ENCODE data around the gene HES4. TPM values are rescaled to one million over a fixed set of nuclear protein-coding genes. Genes with fewer than 3 reads are reported as not detected.
"Not testable (repeated sequence)": the region's sequence is repeated elsewhere in the genome, so short reads cannot be mapped to it uniquely, and the experiment has no call there.

The HES4 gene
- total RNA-seq, 1 experiment from 2014 or later: 18.5 TPM

DNA sequence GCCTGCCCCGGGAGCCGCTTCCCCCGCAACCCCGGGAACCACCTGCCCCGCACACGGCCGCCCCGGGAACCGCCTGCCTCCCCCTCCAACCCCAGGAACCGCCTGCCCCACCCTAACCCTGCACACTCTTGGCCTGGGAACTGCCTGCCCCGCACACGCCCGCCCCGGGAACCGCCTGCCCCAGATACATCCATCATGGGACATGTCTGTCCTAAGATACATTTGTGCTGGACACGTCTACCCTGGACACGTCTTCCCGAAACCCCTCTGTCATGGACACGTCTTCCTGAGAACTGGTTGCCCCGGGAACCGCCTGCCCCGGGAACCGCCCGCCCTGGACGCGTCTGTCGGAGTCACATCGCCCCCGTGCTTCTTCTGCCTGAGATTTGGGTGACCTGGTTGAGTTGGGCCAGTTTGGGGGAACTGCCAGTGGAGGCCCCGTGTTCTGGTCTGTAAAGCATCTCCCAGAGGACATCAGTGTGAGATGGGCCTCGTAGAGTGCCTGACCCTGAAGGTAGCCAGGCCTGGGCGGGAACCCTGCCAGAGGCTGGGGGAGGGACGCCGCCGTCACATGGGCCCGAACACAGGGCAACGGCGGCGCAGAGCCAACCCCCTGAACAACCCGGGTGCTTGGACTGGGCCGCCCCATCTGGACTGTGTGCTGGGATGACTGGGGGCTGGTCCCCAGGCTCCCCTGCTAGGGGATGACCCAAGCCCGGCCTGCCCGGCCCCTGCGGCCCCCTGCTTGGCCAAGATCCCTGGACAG lies 21.6 kb downstream of the HES4 start:
- H3K27me3 ChIP-seq (replicated peaks; ENCODE audit: insufficient read depth, low read depth, low read length, poor library complexity): no peaks in the 10 kb centered on the region
- ChIA-PET CTCF (no interaction called here), POLR2A (ENCODE audit: low non-redundant PET) (no interaction called here)
- H3K27ac ChIP-seq (ENCODE audit: low read depth, low read length, poor library complexity, severe bottlenecking): no peak overlapping the region
- H3K4me1 ChIP-seq (ENCODE audit: insufficient read depth, low read length, poor library complexity, severe bottlenecking): peaks cover 8% of the 10 kb centered on the region
- no peak overlapping the region for H3K4me3 ChIP-seq (ENCODE audit: low read depth, low read length, poor library complexity, severe bottlenecking)
- intact Hi-C loops (cut with micrococcal nuclease; ENCODE audit: unreplicated experiment): loop anchor here (5.0 kb wide), 1 partner anchor 111 kb away; no protein-coding TSS in a partner anchor
- H3K36me3 ChIP-seq (ENCODE audit: insufficient read depth, low read length, poor library complexity, severe bottlenecking): no peaks in the 10 kb centered on the region
- no peak for DNase-seq (ENCODE audit: low spot score)
- TF ChIP-seq EZH2 (IDR thresholded peaks at IDR 0.05; ENCODE audit: borderline replicate concordance, low read depth, low read length, poor library complexity, severe bottlenecking): no peak
- TF ChIP-seq, protein P1, sequence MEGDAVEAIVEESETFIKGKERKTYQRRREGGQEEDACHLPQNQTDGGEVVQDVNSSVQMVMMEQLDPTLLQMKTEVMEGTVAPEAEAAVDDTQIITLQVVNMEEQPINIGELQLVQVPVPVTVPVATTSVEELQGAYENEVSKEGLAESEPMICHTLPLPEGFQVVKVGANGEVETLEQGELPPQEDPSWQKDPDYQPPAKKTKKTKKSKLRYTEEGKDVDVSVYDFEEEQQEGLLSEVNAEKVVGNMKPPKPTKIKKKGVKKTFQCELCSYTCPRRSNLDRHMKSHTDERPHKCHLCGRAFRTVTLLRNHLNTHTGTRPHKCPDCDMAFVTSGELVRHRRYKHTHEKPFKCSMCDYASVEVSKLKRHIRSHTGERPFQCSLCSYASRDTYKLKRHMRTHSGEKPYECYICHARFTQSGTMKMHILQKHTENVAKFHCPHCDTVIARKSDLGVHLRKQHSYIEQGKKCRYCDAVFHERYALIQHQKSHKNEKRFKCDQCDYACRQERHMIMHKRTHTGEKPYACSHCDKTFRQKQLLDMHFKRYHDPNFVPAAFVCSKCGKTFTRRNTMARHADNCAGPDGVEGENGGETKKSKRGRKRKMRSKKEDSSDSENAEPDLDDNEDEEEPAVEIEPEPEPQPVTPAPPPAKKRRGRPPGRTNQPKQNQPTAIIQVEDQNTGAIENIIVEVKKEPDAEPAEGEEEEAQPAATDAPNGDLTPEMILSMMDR (conservative IDR thresholded peaks at IDR 0.05; ENCODE audit: low read depth, low read length): no peak
- H3K9me3 ChIP-seq (ENCODE audit: low read depth, low read length, poor library complexity, severe bottlenecking): no peaks in the 10 kb centered on the region
- no TSS peak for BruUV-seq (replicated peaks)

GRCh38 chr1:976791-977190 lies 23.1 kb downstream of the HES4 start:
- DNase-seq (ENCODE audit: low spot score); H3K4me1 ChIP-seq (ENCODE audit: insufficient read depth, low read length, poor library complexity, severe bottlenecking); POLR2A ChIA-PET (ENCODE audit: low non-redundant PET); H3K36me3 ChIP-seq (ENCODE audit: insufficient read depth, low read length, poor library complexity, severe bottlenecking); BruUV-seq (replicated peaks); H3K4me3 ChIP-seq (ENCODE audit: low read depth, low read length, poor library complexity, severe bottlenecking); H3K27ac ChIP-seq (ENCODE audit: low read depth, low read length, poor library complexity, severe bottlenecking); H3K27me3 ChIP-seq (replicated peaks; ENCODE audit: insufficient read depth, low read depth, low read length, poor library complexity); H3K9me3 ChIP-seq (ENCODE audit: low read depth, low read length, poor library complexity, severe bottlenecking): not testable (repeated sequence)
- intact Hi-C loops (cut with micrococcal nuclease; ENCODE audit: unreplicated experiment): loop anchor here (5.0 kb wide), 1 partner anchor 109 kb away; no protein-coding TSS in a partner anchor
- CTCF ChIA-PET: interaction anchor here (0.5 to 1.0 kb wide), 2 partner anchors 72 to 265 kb away, joined by 4 read pairs; no protein-coding TSS in a partner anchor

GRCh38 chr1:975896-976683 lies 23.8 kb downstream of the HES4 start:
- peak; percentile 90 for DNase-seq (ENCODE audit: low spot score)
- intact Hi-C loops (cut with micrococcal nuclease; ENCODE audit: unreplicated experiment): loop anchor here (5.0 kb wide), 1 partner anchor 109 kb away; no protein-coding TSS in a partner anchor
- TF ChIP-seq, protein P1 (conservative IDR thresholded peaks at IDR 0.05; ENCODE audit: low read depth, low read length): peak; percentile 77
- no peak for TF ChIP-seq EZH2 (IDR thresholded peaks at IDR 0.05; ENCODE audit: borderline replicate concordance, low read depth, low read length, poor library complexity, severe bottlenecking)
- ChIA-PET POLR2A (ENCODE audit: low non-redundant PET) (no interaction called here), CTCF (interaction anchor here (0.5 to 1.0 kb wide), 2 partner anchors 71 to 266 kb away, joined by 4 read pairs; no protein-coding TSS in a partner anchor)
- H3K9me3 ChIP-seq (ENCODE audit: low read depth, low read length, poor library complexity, severe bottlenecking): no peaks in the 10 kb centered on the region
- H3K4me3 ChIP-seq (ENCODE audit: low read depth, low read length, poor library complexity, severe bottlenecking): peak overlapping the region; percentile 48
- H3K36me3 ChIP-seq (ENCODE audit: insufficient read depth, low read length, poor library complexity, severe bottlenecking): no peaks in the 10 kb centered on the region
- peaks cover 8% of the 10 kb centered on the region for H3K4me1 ChIP-seq (ENCODE audit: insufficient read depth, low read length, poor library complexity, severe bottlenecking)
- H3K27me3 ChIP-seq (replicated peaks; ENCODE audit: insufficient read depth, low read depth, low read length, poor library complexity): peaks cover 13% of the 10 kb centered on the region
- peak overlapping the region; percentile 62 for H3K27ac ChIP-seq (ENCODE audit: low read depth, low read length, poor library complexity, severe bottlenecking)
- BruUV-seq (replicated peaks): no TSS peak

All from A673 (cell line).